Measurements from ENCODE around the gene MAP3K19. TPM values are rescaled to one million over a fixed set of nuclear protein-coding genes. Genes with fewer than 3 reads are reported as not detected.
"Not testable (repeated sequence)": the region's sequence is repeated elsewhere in the genome, so short reads cannot be mapped to it uniquely, and the experiment has no call there.

The MAP3K19 gene
- total RNA-seq, 2 donors from 2014 or later, result not detected

DNA sequence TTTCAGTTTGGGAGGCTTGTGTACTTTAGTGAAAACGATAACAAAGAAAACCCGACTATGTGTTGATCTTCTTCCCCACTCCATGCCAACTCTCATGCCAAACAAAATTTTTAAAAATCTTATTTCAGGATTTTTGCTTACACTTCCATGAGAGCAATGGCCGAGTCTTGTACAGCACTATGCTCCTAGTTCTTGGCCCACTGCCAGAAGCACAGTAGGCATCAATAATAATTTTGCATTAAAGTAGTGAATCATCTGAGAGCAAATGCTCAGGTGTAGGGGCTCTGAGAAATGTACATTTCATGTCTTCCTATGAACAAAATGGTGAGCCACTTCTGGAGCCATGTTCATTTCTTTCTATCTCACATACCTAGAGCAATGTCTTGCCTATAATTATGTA, 62.2 kb downstream of the MAP3K19 start:
- H3K4me1 ChIP-seq, result no peaks in the 10 kb centered on the region
- 80% methylated on average over 3 of the region's 3 CpGs for WGBS, 2 donors
- ATAC-seq, result no peak

DNA sequence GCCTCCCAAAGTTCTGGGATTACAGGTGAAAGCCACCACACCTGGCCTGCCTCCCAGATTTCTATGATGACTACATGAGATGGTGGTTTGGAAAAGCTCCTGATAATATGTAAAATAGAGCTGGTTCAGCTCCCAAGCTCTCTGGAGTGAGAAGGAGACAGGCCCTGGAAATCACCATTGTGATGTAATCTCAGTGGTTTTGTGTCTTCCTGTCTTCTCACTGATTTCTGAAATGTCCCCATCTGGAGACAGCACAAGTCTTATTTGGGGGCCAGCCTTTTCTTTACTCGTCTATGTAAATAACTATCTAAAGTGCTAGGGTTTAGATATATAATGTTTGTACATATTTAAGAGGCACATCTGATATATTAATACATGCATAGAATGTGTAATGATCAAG, 64.6 kb downstream of the MAP3K19 start:
- no peak for TF ChIP-seq POLR2A (IDR thresholded peaks at IDR 0.05)
- TF ChIP-seq, protein P1, sequence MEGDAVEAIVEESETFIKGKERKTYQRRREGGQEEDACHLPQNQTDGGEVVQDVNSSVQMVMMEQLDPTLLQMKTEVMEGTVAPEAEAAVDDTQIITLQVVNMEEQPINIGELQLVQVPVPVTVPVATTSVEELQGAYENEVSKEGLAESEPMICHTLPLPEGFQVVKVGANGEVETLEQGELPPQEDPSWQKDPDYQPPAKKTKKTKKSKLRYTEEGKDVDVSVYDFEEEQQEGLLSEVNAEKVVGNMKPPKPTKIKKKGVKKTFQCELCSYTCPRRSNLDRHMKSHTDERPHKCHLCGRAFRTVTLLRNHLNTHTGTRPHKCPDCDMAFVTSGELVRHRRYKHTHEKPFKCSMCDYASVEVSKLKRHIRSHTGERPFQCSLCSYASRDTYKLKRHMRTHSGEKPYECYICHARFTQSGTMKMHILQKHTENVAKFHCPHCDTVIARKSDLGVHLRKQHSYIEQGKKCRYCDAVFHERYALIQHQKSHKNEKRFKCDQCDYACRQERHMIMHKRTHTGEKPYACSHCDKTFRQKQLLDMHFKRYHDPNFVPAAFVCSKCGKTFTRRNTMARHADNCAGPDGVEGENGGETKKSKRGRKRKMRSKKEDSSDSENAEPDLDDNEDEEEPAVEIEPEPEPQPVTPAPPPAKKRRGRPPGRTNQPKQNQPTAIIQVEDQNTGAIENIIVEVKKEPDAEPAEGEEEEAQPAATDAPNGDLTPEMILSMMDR (IDR thresholded peaks at IDR 0.05), result no peak
- H3K4me3 ChIP-seq, result no peak overlapping the region
- H3K9me3 ChIP-seq, result no peaks in the 10 kb centered on the region
- 48 to 71% methylated on average over 1 of the region's 1 CpG for WGBS, 2 donors
- DNase-seq (no peak), ATAC-seq (no peak)
- intact Hi-C loops (cut with DNase I), result loop anchor here (10.0 kb wide), 1 partner anchor 812 kb away; no protein-coding TSS in a partner anchor
- no peaks in the 10 kb centered on the region for H3K27me3 ChIP-seq
- H3K36me3 ChIP-seq (replicated peaks in 1 of 2; ENCODE audit: insufficient read depth in 1 of 2, low read depth in 2 of 2), result no peaks in the 10 kb centered on the region
- no peaks in the 10 kb centered on the region for H3K4me1 ChIP-seq
- H3K27ac ChIP-seq, result no peak overlapping the region

More for the DNA sequence above, 62.2 kb downstream of the MAP3K19 start:
- H3K27me3 ChIP-seq, result no peaks in the 10 kb centered on the region
- no peaks in the 10 kb centered on the region for H3K9me3 ChIP-seq
- H3K36me3 ChIP-seq (replicated peaks in 1 of 2; ENCODE audit: insufficient read depth in 1 of 2, low read depth in 2 of 2), result no peaks in the 10 kb centered on the region
- no peak overlapping the region for H3K27ac ChIP-seq
- no peak overlapping the region for H3K4me3 ChIP-seq
- TF ChIP-seq, protein P1 (IDR thresholded peaks at IDR 0.05), result no peak
- no peak for TF ChIP-seq POLR2A (IDR thresholded peaks at IDR 0.05)
- intact Hi-C loops (cut with DNase I), result loop anchor here (10.0 kb wide), 1 partner anchor 810 kb away; no protein-coding TSS in a partner anchor
- no peak for DNase-seq

DNA sequence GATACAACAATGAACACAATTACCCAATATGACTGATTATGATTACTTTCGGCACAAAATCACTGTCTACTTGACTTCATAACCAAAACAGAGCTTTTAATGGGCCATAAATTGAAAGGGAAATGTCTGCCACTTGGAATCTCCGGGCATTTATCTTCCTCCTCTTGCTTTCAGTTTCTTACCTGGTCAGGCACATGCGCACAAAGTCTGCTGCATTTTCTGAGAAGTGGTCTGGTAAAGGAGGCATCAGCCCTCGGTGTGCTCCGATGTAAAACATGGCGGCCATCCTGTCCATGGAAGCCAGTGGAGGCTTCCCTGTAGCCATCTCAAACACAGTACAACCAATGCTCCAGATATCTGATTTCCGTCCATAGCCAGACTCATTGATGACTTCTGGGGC, 66.6 kb downstream of the MAP3K19 start:
- no peak for ATAC-seq
- H3K27me3 ChIP-seq, result no peaks in the 10 kb centered on the region
- no peaks in the 10 kb centered on the region for H3K4me1 ChIP-seq
- no peak for DNase-seq
- 96 to 97% methylated on average over 7 of the region's 7 CpGs for WGBS, 2 donors
- H3K4me3 ChIP-seq, result no peak overlapping the region
- no peaks in the 10 kb centered on the region for H3K9me3 ChIP-seq
- TF ChIP-seq, protein P1 (IDR thresholded peaks at IDR 0.05), result no peak
- no peak for TF ChIP-seq POLR2A (IDR thresholded peaks at IDR 0.05)
- intact Hi-C loops (cut with DNase I), result loop anchor here (10.0 kb wide), 1 partner anchor 814 kb away; no protein-coding TSS in a partner anchor
- no peak overlapping the region for H3K27ac ChIP-seq
- H3K36me3 ChIP-seq (replicated peaks in 1 of 2; ENCODE audit: insufficient read depth in 1 of 2, low read depth in 2 of 2), result no peaks in the 10 kb centered on the region

DNA sequence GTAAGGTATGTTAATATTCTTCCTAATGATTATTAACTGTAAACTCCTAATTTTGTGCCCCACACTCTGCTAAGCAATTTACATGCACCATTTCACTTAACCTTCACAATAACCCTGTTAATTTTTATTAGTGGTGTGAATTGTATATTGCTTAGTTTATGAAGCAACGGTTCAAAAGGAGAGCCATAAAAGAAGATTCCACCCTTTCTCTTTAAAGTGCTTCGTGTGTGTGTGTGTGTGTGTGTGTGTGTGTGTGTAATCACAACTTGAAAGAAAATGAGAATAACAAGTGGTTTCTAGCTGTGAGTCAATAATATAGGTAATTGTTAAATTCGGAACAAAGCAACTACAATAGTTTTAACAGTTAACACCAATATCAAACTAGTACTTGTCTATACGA, 68.0 kb downstream of the MAP3K19 start:
- Histone ChIP-seq H3K9me3 (no peaks in the 10 kb centered on the region), H3K4me1 (no peaks in the 10 kb centered on the region), H3K27ac (no peak overlapping the region), H3K27me3 (no peaks in the 10 kb centered on the region), H3K36me3 (replicated peaks in 1 of 2; ENCODE audit: insufficient read depth in 1 of 2, low read depth in 2 of 2) (no peaks in the 10 kb centered on the region), H3K4me3 (no peak overlapping the region)
- DNase-seq (no peak), ATAC-seq (no peak)
- intact Hi-C loops (cut with DNase I), result no loop called here
- WGBS, 2 donors, result 66 to 72% methylated on average over 4 of the region's 4 CpGs
- TF ChIP-seq, protein P1 (IDR thresholded peaks at IDR 0.05), result no peak
- no peak for TF ChIP-seq POLR2A (IDR thresholded peaks at IDR 0.05)

DNA sequence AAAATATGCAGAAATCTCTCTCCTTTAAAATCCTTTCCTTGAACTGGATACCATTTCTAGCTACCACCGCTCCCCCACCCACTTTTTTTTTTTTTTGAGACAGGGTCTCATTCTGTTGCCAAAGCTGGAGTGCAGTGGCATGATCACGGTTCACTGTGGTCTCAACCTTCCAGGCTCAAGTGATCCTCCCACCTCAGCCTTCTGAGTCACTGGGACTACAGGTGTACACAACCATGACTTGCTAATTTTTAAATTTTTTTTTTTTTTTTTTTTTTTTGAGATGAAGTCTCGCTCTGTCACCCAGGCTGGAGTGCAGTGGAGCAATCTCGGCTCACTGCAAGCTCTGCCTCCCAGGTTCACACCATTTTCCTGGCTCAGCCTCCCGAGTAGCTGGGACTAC, 70.1 kb downstream of the MAP3K19 start:
- intact Hi-C loops (cut with DNase I); H3K9me3 ChIP-seq; DNase-seq: not testable (repeated sequence)

More for the DNA sequence above, 70.1 kb downstream of the MAP3K19 start:
- not testable (repeated sequence) for ATAC-seq; H3K27me3 ChIP-seq; H3K4me3 ChIP-seq; H3K36me3 ChIP-seq (replicated peaks in 1 of 2; ENCODE audit: insufficient read depth in 1 of 2, low read depth in 2 of 2); H3K27ac ChIP-seq; H3K4me1 ChIP-seq
- WGBS, 2 donors, result 84% methylated on average over 3 to 5 of the region's 5 CpGs
